Measurements from ENCODE around the gene CRB2. TPM values are rescaled to one million over a fixed set of nuclear protein-coding genes. Genes with fewer than 3 reads are reported as not detected.

CRB2 gene
- polyA plus RNA-seq, 1 experiment = not detected

- no peaks in the 10 kb centered on the region for H3K27me3 ChIP-seq (ENCODE audit: control insufficient read depth, insufficient read depth, low read length)
- H3K9me3 ChIP-seq (ENCODE audit: control insufficient read depth, insufficient read depth, low read length) = no peaks in the 10 kb centered on the region
- peak; percentile 46 for TF ChIP-seq CTCF (IDR thresholded peaks at IDR 0.05; ENCODE audit: low read depth, low read length)
- H3K27ac ChIP-seq (ENCODE audit: low read depth, low read length) = no peak overlapping the region
- no peak overlapping the region for H3K4me3 ChIP-seq (ENCODE audit: low read depth, low read length)
- POLR2A ChIA-PET = no interaction called here
- CTCF ChIA-PET = interaction anchor here (0.5 to 1.0 kb wide), 3 partner anchors 14 to 411 kb away, joined by 3 to 6 read pairs (median 4); no protein-coding TSS in a partner anchor
- no peak for DNase-seq (ENCODE audit: low read depth, low spot score)
Measured at GRCh38 chr9:123399803-123400378, 43.9 kb downstream of the CRB2 start.

- POLR2A ChIA-PET = interaction anchor here (0.6 kb wide), 1 partner anchor 926 kb away, joined by 5 read pairs; no protein-coding TSS in a partner anchor
- DNase-seq (ENCODE audit: low read depth, low spot score) = no peak
- no peak overlapping the region for H3K27ac ChIP-seq (ENCODE audit: low read depth, low read length)
- no peaks in the 10 kb centered on the region for H3K9me3 ChIP-seq (ENCODE audit: control insufficient read depth, insufficient read depth, low read length)
- no peak for TF ChIP-seq CTCF (IDR thresholded peaks at IDR 0.05; ENCODE audit: low read depth, low read length)
- H3K4me3 ChIP-seq (ENCODE audit: low read depth, low read length) = no peak overlapping the region
- no peaks in the 10 kb centered on the region for H3K27me3 ChIP-seq (ENCODE audit: control insufficient read depth, insufficient read depth, low read length)
- CTCF ChIA-PET = interaction anchor here (0.6 to 2.8 kb wide), 6 partner anchors 21 to 906 kb away, joined by 3 to 16 read pairs (median 5); no protein-coding TSS in a partner anchor
Measured at GRCh38 chr9:123400926-123401503, 45.0 kb downstream of the CRB2 start.

GRCh38 chr9:123401879-123402513 lies 46.0 kb downstream of the CRB2 start:
- Histone ChIP-seq H3K27me3 (ENCODE audit: control insufficient read depth, insufficient read depth, low read length) (no peaks in the 10 kb centered on the region), H3K9me3 (ENCODE audit: control insufficient read depth, insufficient read depth, low read length) (no peaks in the 10 kb centered on the region), H3K27ac (ENCODE audit: low read depth, low read length) (no peak overlapping the region), H3K4me3 (ENCODE audit: low read depth, low read length) (no peak overlapping the region)
- peak; percentile 93 for TF ChIP-seq CTCF (IDR thresholded peaks at IDR 0.05; ENCODE audit: low read depth, low read length)
- peak; percentile 27 for DNase-seq (ENCODE audit: low read depth, low spot score)
- CTCF ChIA-PET = interaction anchor here (0.9 to 2.8 kb wide), 7 partner anchors 20 to 1008 kb away, joined by 3 to 16 read pairs (median 3); no protein-coding TSS in a partner anchor
- POLR2A ChIA-PET = no interaction called here

- no peak overlapping the region for H3K4me3 ChIP-seq (ENCODE audit: low read depth, low read length)
- H3K27ac ChIP-seq (ENCODE audit: low read depth, low read length) = no peak overlapping the region
- TF ChIP-seq CTCF (IDR thresholded peaks at IDR 0.05; ENCODE audit: low read depth, low read length) = no peak
- ChIA-PET CTCF (interaction anchor here (2.8 kb wide), 1 partner anchor 638 kb away, joined by 16 read pairs; no protein-coding TSS in a partner anchor), POLR2A (no interaction called here)
- DNase-seq (ENCODE audit: low read depth, low spot score) = no peak
- H3K27me3 ChIP-seq (ENCODE audit: control insufficient read depth, insufficient read depth, low read length) = no peaks in the 10 kb centered on the region
- no peaks in the 10 kb centered on the region for H3K9me3 ChIP-seq (ENCODE audit: control insufficient read depth, insufficient read depth, low read length)
Measured at GRCh38 chr9:123402981-123403509, 47.0 kb downstream of the CRB2 start.

Data from AG04450 (cell line).